Activated T-cell treated with anti-CD3 and anti-CD28 coated beads, Interleukin-2, amount 50 U/mL, for 4 hours (primary cell): ENCODE data around the gene C21orf91. TPM values are rescaled to one million over a fixed set of nuclear protein-coding genes. Genes with fewer than 3 reads are reported as not detected.

Source experiments
- ATAC-seq, 2 donors: fragments of 200-7000 bp; cut with Tn5 transposase; one replicate each; pipeline ENCODE4 v1.10.0; 2021
- DNase-seq: peaks from one replicate; pipeline ENCODE4 v3.0.0-alpha.2; 2020
- H3K27me3 Mint-ChIP-seq: one replicate; pipeline ENCODE4 v1.8.0; 2021; ENCODE audit warnings: low read depth, mixed read lengths
- H3K36me3 Mint-ChIP-seq: one replicate; pipeline ENCODE4 v1.8.0; 2022; ENCODE audit warnings: mixed read lengths; ENCODE audit not compliant: insufficient read depth
- H3K4me1 Mint-ChIP-seq: one replicate; pipeline ENCODE4 v1.8.0; 2021; ENCODE audit warnings: low read depth, mixed read lengths
- H3K4me3 Mint-ChIP-seq: one replicate; pipeline ENCODE4 v1.8.0; 2021; ENCODE audit warnings: mild to moderate bottlenecking, moderate library complexity, mixed read lengths
- H3K9me3 Mint-ChIP-seq: one replicate; pipeline ENCODE4 v1.8.0; 2021; ENCODE audit warnings: mixed read lengths
- total RNA-seq, 3 donors: library from RNA; stranded (reverse); gene quantifications; one replicate each; pipeline ENCODE4 v1.2.1, GENCODE V29; 2021

Gene C21orf91
- total RNA-seq, 3 donors from 2014 or later, result 32.6 to 38.7 (median 34.7) TPM

DNA sequence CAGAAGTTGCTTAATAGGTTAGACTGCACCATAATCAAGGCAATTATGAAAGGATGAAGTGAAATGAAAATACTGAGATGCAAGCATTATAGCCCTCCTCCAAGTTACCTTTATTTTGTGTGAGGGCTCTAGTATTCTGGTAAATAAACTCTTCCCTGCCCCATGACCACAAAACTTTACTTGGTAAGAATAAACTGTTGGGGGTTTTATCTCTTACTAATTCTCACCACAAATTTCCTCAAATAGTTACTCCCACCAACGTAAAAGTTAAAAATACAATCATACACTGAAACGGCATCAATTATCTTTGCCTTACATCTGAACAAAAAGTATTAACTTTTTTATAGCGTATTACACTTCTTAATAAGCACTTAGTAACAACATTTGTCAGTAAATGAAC lies 29.5 kb downstream of the C21orf91 start:
- H3K27me3 Mint-ChIP-seq, result no peaks in the 10 kb centered on the region
- H3K4me1 Mint-ChIP-seq, result peaks cover 87% of the 10 kb centered on the region
- H3K9me3 Mint-ChIP-seq, result no peaks in the 10 kb centered on the region
- peak overlapping the region; percentile 30 for H3K4me3 Mint-ChIP-seq
- DNase-seq, result no peak
- H3K36me3 Mint-ChIP-seq, result peaks cover 37% of the 10 kb centered on the region
- ATAC-seq, result peak in 1 of 2 donors; percentile 5

DNA sequence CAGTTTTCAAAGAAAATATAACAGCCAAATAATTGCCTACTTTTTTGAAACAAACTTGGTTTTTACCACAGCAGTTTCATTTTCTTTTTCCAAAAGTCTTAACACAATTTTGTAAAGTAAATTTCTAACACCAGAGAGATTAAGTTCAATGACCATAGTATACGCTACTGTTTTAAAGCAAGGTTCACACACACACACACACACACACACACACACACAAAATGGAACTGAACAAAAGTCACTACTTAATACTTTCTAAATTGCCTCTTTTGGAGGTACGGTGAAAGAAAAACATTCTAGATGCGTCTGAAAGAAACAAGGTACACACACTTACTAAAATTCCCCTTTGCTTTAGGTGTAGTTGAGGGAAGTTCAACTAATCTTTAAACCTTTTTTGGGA lies 30.1 kb downstream of the C21orf91 start:
- no peaks in the 10 kb centered on the region for H3K9me3 Mint-ChIP-seq
- peaks cover 87% of the 10 kb centered on the region for H3K4me1 Mint-ChIP-seq
- no peaks in the 10 kb centered on the region for H3K27me3 Mint-ChIP-seq
- peak overlapping the region; percentile 41 for H3K4me3 Mint-ChIP-seq
- H3K36me3 Mint-ChIP-seq, result peaks cover 37% of the 10 kb centered on the region
- DNase-seq (no peak), ATAC-seq (no peak)

DNA sequence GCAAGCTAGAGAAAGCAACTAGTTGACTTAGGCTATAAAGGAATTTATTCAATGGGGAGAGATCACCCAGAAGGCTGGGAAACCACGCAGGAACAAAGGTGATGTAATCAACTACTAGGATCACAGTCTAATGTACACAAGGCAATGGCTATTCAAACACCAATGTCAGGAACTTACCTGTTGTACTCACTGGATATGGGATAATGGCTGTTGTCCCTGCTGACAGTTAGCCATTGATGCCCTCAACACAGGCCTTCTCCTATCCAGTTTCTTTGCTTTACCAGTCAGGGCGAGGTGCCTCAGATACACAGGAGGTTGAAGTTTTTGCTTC lies 32.3 kb downstream of the C21orf91 start:
- ATAC-seq, result no peak
- Mint-ChIP-seq H3K4me1 (peaks cover 94% of the 10 kb centered on the region), H3K27me3 (no peaks in the 10 kb centered on the region), H3K4me3 (no peak overlapping the region), H3K9me3 (no peaks in the 10 kb centered on the region), H3K36me3 (peaks cover 35% of the 10 kb centered on the region)
- no peak for DNase-seq

DNA sequence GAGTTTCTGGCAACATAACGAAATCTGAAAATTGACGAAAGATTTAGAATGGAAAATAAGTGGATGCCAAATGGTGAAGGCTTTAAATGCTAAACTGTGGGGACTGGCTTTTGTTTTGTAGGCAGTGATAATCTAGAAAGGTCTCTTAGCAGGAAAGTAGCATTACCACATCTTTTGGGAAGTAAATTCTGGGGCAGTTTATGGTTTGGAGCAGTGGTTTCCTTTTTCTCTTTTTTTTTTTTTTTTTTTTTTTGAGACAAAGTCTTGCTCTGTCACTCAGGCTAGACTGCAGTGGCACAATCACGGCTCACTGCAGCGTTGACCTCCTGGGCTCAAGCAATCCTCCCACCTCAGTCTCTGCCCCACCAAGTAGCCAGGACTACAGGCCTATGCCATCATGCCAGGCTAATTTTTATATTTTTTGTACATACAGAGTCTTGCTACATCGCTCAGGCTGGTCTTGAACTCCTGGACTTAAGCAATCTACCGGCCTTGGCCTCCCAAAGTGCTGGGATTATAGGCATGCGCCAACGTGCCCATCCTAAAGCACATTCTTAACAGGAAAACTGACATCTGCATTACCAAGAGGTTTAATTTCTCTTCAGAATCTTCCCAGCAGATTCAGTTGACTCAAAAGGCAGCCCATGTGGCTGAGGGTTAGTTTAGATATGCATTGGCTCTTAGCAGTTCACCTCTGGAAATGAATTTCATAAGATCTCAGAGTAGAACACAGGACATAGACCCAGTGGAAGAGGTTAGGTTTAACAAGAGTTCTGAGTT lies 32.9 kb downstream of the C21orf91 start:
- Mint-ChIP-seq H3K4me1 (peaks cover 94% of the 10 kb centered on the region), H3K4me3 (no peak overlapping the region), H3K9me3 (no peaks in the 10 kb centered on the region), H3K36me3 (peaks cover 30% of the 10 kb centered on the region), H3K27me3 (no peaks in the 10 kb centered on the region)
- DNase-seq, result no peak
- ATAC-seq, result no peak

DNA sequence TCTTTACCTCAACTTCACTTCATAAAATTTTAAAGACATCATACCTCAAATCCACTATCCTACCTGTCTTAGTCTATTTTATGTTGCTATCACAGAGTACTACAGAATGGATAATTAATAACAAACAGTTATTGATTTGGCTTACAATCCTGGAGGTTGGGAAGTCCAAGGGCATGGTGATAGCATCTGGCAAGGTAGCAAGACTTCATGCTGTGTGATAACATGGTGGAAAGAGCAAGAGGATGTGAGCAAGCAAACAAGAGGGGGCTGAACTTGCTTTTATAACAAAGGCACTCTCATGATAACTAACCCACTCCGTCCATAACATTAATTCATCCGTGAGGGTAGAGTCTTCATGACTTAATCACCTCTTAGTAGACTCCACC lies 33.8 kb downstream of the C21orf91 start:
- Mint-ChIP-seq H3K27me3 (no peaks in the 10 kb centered on the region), H3K9me3 (no peaks in the 10 kb centered on the region), H3K4me3 (peak overlapping the region; percentile 4), H3K36me3 (peaks cover 27% of the 10 kb centered on the region), H3K4me1 (peaks cover 95% of the 10 kb centered on the region)
- DNase-seq (no peak), ATAC-seq (no peak)

DNA sequence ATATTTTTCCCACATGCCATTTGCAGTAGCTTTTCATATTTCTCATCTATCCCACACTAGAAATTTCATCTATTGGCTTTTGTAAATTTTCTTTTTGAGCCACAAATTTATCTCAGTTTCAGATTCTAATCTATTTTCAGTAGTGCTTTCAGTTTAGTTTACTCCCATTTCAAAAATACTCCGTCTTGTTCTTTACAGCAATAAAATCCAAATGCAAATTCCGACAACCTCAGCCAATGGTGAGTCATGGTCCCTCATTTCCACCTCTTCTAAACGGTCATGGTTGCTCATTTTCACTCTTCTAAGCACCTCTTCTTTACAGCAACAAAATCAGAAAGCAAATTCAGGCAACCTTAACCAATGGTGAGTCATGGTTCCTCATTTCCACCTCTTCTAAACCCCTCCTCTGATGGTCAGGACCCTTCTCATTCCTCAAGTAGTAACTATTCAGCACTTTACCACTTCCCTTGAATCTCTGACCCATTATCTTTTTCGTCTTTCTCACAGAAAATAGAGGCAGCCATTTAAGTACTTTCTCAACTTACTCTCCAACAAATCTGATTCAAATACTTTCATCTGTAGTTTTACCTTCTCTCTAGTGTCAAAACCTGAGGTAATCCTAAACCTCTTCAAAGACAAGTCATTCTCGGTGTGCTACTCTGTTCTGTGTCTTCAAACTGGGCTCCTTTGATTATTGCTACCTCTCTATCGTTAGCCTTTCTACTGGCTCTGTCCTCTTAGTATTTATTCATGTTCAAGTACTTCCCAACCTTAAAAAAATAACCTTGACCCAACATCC lies 34.4 kb downstream of the C21orf91 start:
- ATAC-seq (peak; percentile 77 to 78), DNase-seq (peak; percentile 18)
- Mint-ChIP-seq H3K9me3 (no peaks in the 10 kb centered on the region), H3K36me3 (peaks cover 27% of the 10 kb centered on the region), H3K27me3 (no peaks in the 10 kb centered on the region), H3K4me3 (peak overlapping the region; percentile 67), H3K4me1 (peaks cover 97% of the 10 kb centered on the region)

DNA sequence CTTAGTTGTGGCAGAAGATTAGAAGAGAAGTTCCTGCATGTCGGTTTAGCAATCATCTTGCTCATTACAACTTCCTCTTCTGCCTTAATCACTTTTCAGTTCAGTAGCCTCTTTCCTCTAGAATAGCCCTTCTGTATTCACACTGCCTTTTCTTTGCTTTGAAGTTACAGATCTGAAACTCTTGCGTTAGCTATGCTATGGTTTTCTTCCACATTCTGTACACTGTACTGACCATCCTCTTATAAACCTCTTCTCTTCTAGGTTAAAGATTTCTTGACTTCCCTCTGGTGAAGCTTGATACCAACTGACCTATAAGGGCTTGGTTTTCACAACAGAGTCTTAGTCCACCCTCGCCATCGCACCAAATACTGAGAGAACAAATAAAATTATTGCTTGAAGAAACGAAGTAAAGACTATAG lies 35.0 kb downstream of the C21orf91 start:
- Mint-ChIP-seq H3K9me3 (no peaks in the 10 kb centered on the region), H3K4me1 (peaks cover 97% of the 10 kb centered on the region), H3K36me3 (peaks cover 27% of the 10 kb centered on the region), H3K27me3 (no peaks in the 10 kb centered on the region), H3K4me3 (peak overlapping the region; percentile 67)
- ATAC-seq (peak; percentile 20 to 38), DNase-seq (no peak)

DNA sequence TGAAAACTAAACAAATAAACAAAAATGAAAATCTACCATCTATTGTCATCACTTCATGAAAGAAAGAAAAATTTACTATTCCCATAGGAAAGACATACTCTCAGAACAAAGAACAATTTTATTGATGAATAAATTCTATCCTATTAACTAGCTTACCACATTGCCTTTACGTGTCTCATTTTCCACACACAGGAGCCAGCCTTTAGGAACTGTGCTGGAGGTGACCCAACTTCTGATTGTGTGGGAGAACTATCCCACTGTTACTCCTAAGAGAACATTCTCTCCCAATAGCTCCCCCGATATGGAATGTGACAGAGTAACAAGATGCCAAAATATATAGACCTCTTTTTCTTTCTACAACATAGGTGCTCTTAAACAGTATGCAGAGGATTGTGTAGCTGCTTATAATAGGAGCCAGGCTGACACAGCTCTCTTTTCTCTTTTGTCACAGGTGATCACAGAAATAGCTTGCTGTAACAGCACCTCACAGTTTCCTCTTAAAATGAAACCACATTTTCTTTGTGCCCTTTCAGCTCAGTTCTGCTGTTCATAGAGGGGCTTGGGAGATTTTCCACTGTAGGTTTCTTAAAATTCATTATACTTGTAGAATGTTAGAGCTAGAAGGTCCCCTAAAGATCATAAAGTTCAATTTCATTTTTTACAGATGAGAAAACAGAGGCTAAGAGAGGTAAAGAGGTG lies 35.5 kb downstream of the C21orf91 start:
- no peaks in the 10 kb centered on the region for H3K27me3 Mint-ChIP-seq
- peaks cover 93% of the 10 kb centered on the region for H3K4me1 Mint-ChIP-seq
- peaks cover 27% of the 10 kb centered on the region for H3K36me3 Mint-ChIP-seq
- ATAC-seq, result peak; percentile 27 to 33
- peak; percentile 26 for DNase-seq
- peak overlapping the region; percentile 67 for H3K4me3 Mint-ChIP-seq
- no peaks in the 10 kb centered on the region for H3K9me3 Mint-ChIP-seq

DNA sequence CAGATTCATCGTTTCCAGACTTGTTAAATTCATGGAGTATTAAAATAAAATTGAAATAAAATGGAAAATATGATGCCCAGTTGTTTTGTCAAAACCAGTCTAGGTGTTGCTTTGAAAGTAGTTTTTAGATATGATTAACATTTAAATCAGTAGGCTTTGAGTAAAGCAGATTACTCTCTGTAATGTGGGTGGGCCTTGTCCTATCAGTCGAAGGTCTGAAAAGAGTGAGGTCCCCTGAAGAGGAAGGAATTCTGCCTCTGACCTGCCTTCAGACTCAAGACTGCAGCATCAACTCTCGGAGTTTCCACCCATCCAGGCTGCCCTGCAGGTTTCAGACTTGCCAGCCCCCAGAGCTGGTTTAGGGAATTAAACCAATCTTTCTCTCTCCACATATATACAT lies 36.2 kb downstream of the C21orf91 start:
- Mint-ChIP-seq H3K27me3 (no peaks in the 10 kb centered on the region), H3K9me3 (no peaks in the 10 kb centered on the region), H3K36me3 (peaks cover 27% of the 10 kb centered on the region), H3K4me3 (peak overlapping the region; percentile 67), H3K4me1 (peaks cover 87% of the 10 kb centered on the region)
- DNase-seq (no peak), ATAC-seq (no peak)

DNA sequence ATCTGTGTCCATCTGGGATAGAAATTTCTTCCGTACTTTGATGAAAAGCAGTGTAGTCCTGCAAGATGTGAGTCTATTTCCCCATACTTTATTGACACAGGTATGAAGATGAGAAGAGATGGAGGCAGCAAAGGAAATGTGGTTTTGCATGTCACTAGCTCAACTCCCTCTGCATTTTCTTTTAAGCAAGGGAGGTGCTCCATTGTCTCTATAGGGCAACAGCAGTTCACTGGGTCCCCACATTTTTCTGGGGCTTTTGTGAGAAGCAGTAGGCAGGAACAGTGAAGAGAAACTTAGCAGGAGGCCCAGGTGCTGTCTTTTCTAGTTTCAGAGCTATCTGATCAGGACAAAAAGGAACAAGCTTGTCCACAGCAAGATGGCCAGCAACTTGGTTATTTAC lies 37.1 kb downstream of the C21orf91 start:
- DNase-seq (no peak), ATAC-seq (no peak)
- peaks cover 19% of the 10 kb centered on the region for H3K36me3 Mint-ChIP-seq
- H3K27me3 Mint-ChIP-seq, result no peaks in the 10 kb centered on the region
- no peaks in the 10 kb centered on the region for H3K9me3 Mint-ChIP-seq
- H3K4me1 Mint-ChIP-seq, result peaks cover 86% of the 10 kb centered on the region
- peak overlapping the region; percentile 33 for H3K4me3 Mint-ChIP-seq

DNA sequence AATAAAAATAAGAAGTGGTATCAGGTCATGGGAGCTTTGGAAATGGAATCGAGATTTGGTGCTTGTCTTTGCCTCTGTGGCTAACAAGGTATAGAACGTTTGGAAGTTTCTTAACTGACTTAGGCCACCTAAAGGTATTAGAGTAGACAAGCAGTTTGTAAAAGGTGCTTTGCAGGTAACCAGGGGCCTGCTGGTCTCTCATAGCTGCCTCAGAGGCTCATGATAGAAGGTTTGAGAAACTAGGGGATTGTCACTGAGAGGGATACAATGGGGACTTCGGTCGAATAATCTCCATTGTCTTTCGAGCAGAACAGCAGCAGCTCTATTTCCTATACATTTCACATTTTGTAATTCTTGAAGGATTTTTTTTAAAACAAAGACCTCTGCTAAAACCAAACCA lies 37.6 kb downstream of the C21orf91 start:
- no peak for ATAC-seq
- H3K4me1 Mint-ChIP-seq, result peaks cover 86% of the 10 kb centered on the region

DNA sequence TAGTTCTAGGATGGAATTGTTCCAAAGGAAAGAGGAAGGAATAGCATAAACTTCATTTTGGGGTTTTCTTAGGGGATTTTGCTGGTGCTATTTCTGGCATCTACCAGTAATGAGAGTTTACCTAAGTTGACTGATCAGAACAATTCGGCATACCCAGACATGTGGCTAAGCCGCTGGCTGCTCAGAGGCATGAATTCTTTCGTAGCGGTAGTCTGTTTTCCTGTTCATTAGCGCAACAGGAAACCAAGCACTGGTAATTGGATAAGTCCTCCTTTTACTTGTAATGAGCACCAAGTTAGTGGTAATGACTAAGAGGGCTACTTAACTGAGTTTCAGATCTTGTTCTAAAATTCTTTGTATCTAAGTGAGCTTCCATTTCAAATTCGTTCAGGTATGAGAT lies 38.6 kb downstream of the C21orf91 start:
- peaks cover 86% of the 10 kb centered on the region for H3K4me1 Mint-ChIP-seq
- ATAC-seq (peak; percentile 23 to 27), DNase-seq (peak; percentile 40)

More for the DNA sequence above, 37.6 kb downstream of the C21orf91 start:
- Mint-ChIP-seq H3K27me3 (no peaks in the 10 kb centered on the region), H3K36me3 (peaks cover 14% of the 10 kb centered on the region), H3K4me3 (peak overlapping the region; percentile 13), H3K9me3 (no peaks in the 10 kb centered on the region)
- DNase-seq, result no peak

DNA sequence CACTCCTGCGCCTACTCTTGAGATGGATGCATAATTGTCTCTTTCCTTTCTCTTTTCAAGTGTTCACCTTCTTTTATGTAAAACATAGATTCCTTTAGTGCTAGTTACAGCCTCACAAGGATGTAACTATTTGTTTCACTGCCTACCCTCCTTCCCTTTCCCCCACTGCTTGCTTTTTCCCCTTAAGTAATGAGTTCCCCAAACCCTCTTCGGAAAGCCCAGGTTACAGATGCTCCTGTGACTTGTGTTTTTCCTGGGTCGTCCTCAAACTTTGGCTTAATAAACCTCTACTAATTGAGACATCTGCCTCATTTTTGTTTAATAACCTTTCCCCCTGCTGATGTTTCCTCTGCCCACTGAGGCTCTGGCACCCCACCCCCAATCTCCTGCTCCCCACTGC lies 39.2 kb downstream of the C21orf91 start:
- ATAC-seq (no peak), DNase-seq (no peak)
- Mint-ChIP-seq H3K36me3 (peaks cover 7% of the 10 kb centered on the region), H3K4me1 (peaks cover 86% of the 10 kb centered on the region), H3K4me3 (no peak overlapping the region), H3K9me3 (no peaks in the 10 kb centered on the region), H3K27me3 (no peaks in the 10 kb centered on the region)

More for the DNA sequence above, 38.6 kb downstream of the C21orf91 start:
- no peaks in the 10 kb centered on the region for H3K27me3 Mint-ChIP-seq
- no peaks in the 10 kb centered on the region for H3K9me3 Mint-ChIP-seq
- peaks cover 9% of the 10 kb centered on the region for H3K36me3 Mint-ChIP-seq
- H3K4me3 Mint-ChIP-seq, result peak overlapping the region; percentile 35

DNA sequence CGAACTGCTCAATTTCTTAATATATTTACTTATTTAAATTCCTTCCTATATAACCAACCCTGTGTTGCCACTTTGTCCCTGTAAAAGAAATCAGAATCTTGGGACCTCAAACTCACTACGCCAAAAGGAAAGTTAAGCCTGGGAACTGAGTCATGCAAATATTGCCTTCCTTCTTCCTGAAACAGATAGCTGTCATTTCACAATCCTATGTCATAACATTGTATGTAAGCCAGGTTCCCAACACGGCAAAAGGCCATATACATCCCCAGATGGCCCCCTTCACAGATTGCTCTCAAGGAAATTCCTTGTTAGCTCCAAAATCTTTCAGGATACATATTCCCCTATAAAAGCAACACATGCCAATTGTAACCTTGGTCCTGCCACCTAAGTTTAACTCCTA lies 39.7 kb downstream of the C21orf91 start:
- no peak overlapping the region for H3K4me3 Mint-ChIP-seq
- peaks cover 86% of the 10 kb centered on the region for H3K4me1 Mint-ChIP-seq
- ATAC-seq, result no peak
- no peak for DNase-seq
- H3K9me3 Mint-ChIP-seq, result peaks cover under 1% of the 10 kb centered on the region
- peaks cover 7% of the 10 kb centered on the region for H3K36me3 Mint-ChIP-seq
- no peaks in the 10 kb centered on the region for H3K27me3 Mint-ChIP-seq
